PC-3 (cell line): ENCODE results near the gene PREB. TPM values are rescaled to one million over a fixed set of nuclear protein-coding genes. Genes with fewer than 3 reads are reported as not detected.
"Not testable (repeated sequence)": the region's sequence is repeated elsewhere in the genome, so short reads cannot be mapped to it uniquely, and the experiment has no call there.

Source experiments
- ATAC-seq: fragments of 200-7000 bp; cut with Tn5 transposase; 2 replicates; pipeline ENCODE4 v1.9.1; 2020; ENCODE audit warnings: mild to moderate bottlenecking, moderate library complexity
- BruUV-seq: library from RNA; stranded (reverse); fragments of 400-500 nt; replicated peaks from 2 replicates; lab custom pipeline; 2021; lab: Mats Ljungman, UMichigan
- CTCF ChIA-PET: fragments of 300-600 bp; sonication (Branson Sonifier 250); formaldehyde crosslinking; loops from one replicate; lab custom pipeline; 2022; ENCODE audit warnings: antibody characterized with exemption; lab: Charles Lee
- POLR2A ChIA-PET: fragments of 300-600 bp; sonication (Branson Sonifier 250); formaldehyde crosslinking; loops from one replicate; lab custom pipeline; 2022; ENCODE audit warnings: antibody characterized with exemption; ENCODE audit not compliant: unreplicated experiment; lab: Charles Lee
- DNase-seq: peaks from one replicate; pipeline ENCODE4 v3.0.0-alpha.2; 2015
- H2AFZ ChIP-seq: fragments of 300-600 bp; sonication (generic); 2 replicates; pipeline ENCODE4 v1.6.0; 2016; ENCODE audit warnings: antibody characterized with exemption, low read length
- H3F3A ChIP-seq: fragments of 300-600 bp; sonication (generic); one replicate; pipeline ENCODE4 v1.6.0; 2017; ENCODE audit warnings: antibody characterized with exemption, low read length, control low read depth, mild to moderate bottlenecking; ENCODE audit not compliant: unreplicated experiment
- H3K27ac ChIP-seq: fragments of 300-600 bp; sonication (generic); 2 replicates; pipeline ENCODE4 v1.5.1; 2016; ENCODE audit warnings: mild to moderate bottlenecking, low read length
- H3K27me3 ChIP-seq: fragments of 300-600 bp; sonication (generic); 2 replicates; pipeline ENCODE4 v1.6.1; 2016; ENCODE audit warnings: low read length, mixed read lengths
- H3K36me3 ChIP-seq: fragments of 300-600 bp; sonication (generic); 2 replicates; pipeline ENCODE4 v1.6.1; 2016; ENCODE audit warnings: low read depth, mixed run types, low read length, mixed read lengths
- H3K4me1 ChIP-seq: fragments of 300-600 bp; sonication (generic); 2 replicates; pipeline ENCODE4 v1.5.1; 2016; ENCODE audit warnings: low read length; ENCODE audit not compliant: insufficient read depth
- H3K4me2 ChIP-seq: fragments of 300-600 bp; sonication (generic); 2 replicates; pipeline ENCODE4 v1.6.0; 2016; ENCODE audit warnings: low read length
- H3K4me3 ChIP-seq: fragments of 300-600 bp; sonication (generic); 2 replicates; pipeline ENCODE4 v1.5.1; 2016; ENCODE audit warnings: mild to moderate bottlenecking, low read length, mixed read lengths
- H3K79me2 ChIP-seq: fragments of 300-600 bp; sonication (generic); 2 replicates; pipeline ENCODE4 v1.6.1; 2017; ENCODE audit warnings: low read length, mixed read lengths
- H3K9ac ChIP-seq: fragments of 300-600 bp; sonication (generic); 2 replicates; pipeline ENCODE4 v1.6.0; 2016; ENCODE audit warnings: mild to moderate bottlenecking, low read length
- H3K9me2 ChIP-seq: fragments of 300-600 bp; sonication (generic); replicated peaks from 2 replicates; pipeline ENCODE4 v1.6.1; 2016; ENCODE audit warnings: mixed run types, low read length, mixed read lengths
- H3K9me3 ChIP-seq: fragments of 300-600 bp; sonication (generic); 2 replicates; pipeline ENCODE4 v1.6.1; 2016; ENCODE audit warnings: low read length, mixed read lengths
- H4K20me1 ChIP-seq: fragments of 300-600 bp; sonication (generic); 2 replicates; pipeline ENCODE4 v1.6.1; 2016; ENCODE audit warnings: low read length, mixed read lengths
- CTCF ChIP-seq: fragments of 300-600 bp; sonication (generic); conservative IDR thresholded peaks from 2 replicates; pipeline ENCODE4 v1.5.1; 2017; ENCODE audit warnings: antibody characterized with exemption, low read depth, mild to moderate bottlenecking, low read length
- EZH2 ChIP-seq: fragments of 300-600 bp; sonication (generic); IDR thresholded peaks from one replicate; pipeline ENCODE4 v1.6.1; 2017; ENCODE audit warnings: antibody characterized with exemption, mild to moderate bottlenecking, low read length; ENCODE audit not compliant: unreplicated experiment
- EZH2phosphoT487 ChIP-seq: fragments of 300-600 bp; sonication (generic); IDR thresholded peaks from 2 replicates; pipeline ENCODE4 v1.6.1; 2018; ENCODE audit warnings: mild to moderate bottlenecking, antibody characterized with exemption, low read length, borderline replicate concordance
- intact Hi-C: fragments of 100-400 bp; cut with micrococcal nuclease; formaldehyde crosslinking; loops from 2 replicates; pipeline ENCODE4 v1.9.0; 2023
- total RNA-seq: library from RNA; depleted of rRNA; stranded (reverse); fragments of >200 nt; gene quantifications from 2 replicates; pipeline ENCODE4 v1.2.3, GENCODE V29; 2014

PREB gene
- total RNA-seq, 1 experiment from 2014 or later = 85.6 TPM

GRCh38 chr2:27122791-27123190 lies 11.6 kb downstream of the PREB start:
- no peak for TF ChIP-seq EZH2phosphoT487
- no peak for TF ChIP-seq CTCF
- no peak for TF ChIP-seq EZH2
- H3K4me3 ChIP-seq = no peak overlapping the region
- DNase-seq (no peak), ATAC-seq (no peak)
- no peaks in the 10 kb centered on the region for H3K9me3 ChIP-seq
- H3K27me3 ChIP-seq = no peaks in the 10 kb centered on the region
- H2AFZ ChIP-seq = no peak overlapping the region
- H3K36me3 ChIP-seq = no peaks in the 10 kb centered on the region
- no peak overlapping the region for H3K9ac ChIP-seq
- CTCF ChIA-PET = no interaction called here
- H3K79me2 ChIP-seq = no peaks in the 10 kb centered on the region
- no TSS peak for BruUV-seq
- POLR2A ChIA-PET = no interaction called here
- H4K20me1 ChIP-seq = no peaks in the 10 kb centered on the region
- intact Hi-C loops = no loop called here
- no peak overlapping the region for H3K27ac ChIP-seq
- no peaks in the 10 kb centered on the region for H3F3A ChIP-seq
- H3K4me1 ChIP-seq = no peaks in the 10 kb centered on the region
- H3K4me2 ChIP-seq = no peak overlapping the region
- H3K9me2 ChIP-seq = no peaks in the 10 kb centered on the region

GRCh38 chr2:27121906-27122305 lies 12.5 kb downstream of the PREB start:
- no peak for TF ChIP-seq EZH2
- TF ChIP-seq EZH2phosphoT487 = no peak
- no peak for TF ChIP-seq CTCF
- Histone ChIP-seq H3K9ac (no peak overlapping the region), H3K79me2 (no peaks in the 10 kb centered on the region), H3K27ac (no peak overlapping the region), H3K9me2 (no peaks in the 10 kb centered on the region), H3K9me3 (no peaks in the 10 kb centered on the region), H3K4me3 (no peak overlapping the region), H3F3A (no peaks in the 10 kb centered on the region), H4K20me1 (no peaks in the 10 kb centered on the region), H2AFZ (no peak overlapping the region), H3K27me3 (no peaks in the 10 kb centered on the region), H3K4me2 (no peak overlapping the region), H3K36me3 (no peaks in the 10 kb centered on the region), H3K4me1 (no peaks in the 10 kb centered on the region)
- intact Hi-C loops = no loop called here
- DNase-seq = no peak
- ChIA-PET CTCF (no interaction called here), POLR2A (no interaction called here)
- BruUV-seq = no TSS peak
- ATAC-seq = no peak

GRCh38 chr2:27119330-27119670 lies 15.1 kb downstream of the PREB start:
- peak overlapping the region; percentile 70 for H2AFZ ChIP-seq
- H3K9me3 ChIP-seq, H4K20me1 ChIP-seq, H3F3A ChIP-seq, CTCF ChIA-PET, H3K9me2 ChIP-seq, H3K36me3 ChIP-seq, ATAC-seq, intact Hi-C loops, H3K4me1 ChIP-seq, BruUV-seq, H3K27me3 ChIP-seq, H3K79me2 ChIP-seq, H3K27ac ChIP-seq, DNase-seq, POLR2A ChIA-PET: not testable (repeated sequence)
- peak overlapping the region; percentile 99 for H3K4me2 ChIP-seq
- H3K9ac ChIP-seq = peak overlapping the region; percentile 64; the same call in 1 of the 2 replicates
- peak overlapping the region; percentile 76 for H3K4me3 ChIP-seq
